Sigmoid colon (tissue), 7 donors: ENCODE measurements around the gene SRP9. TPM values are rescaled to one million over a fixed set of nuclear protein-coding genes. Genes with fewer than 3 reads are reported as not detected.

Experiments used
- DNase-seq: peaks from one replicate; pipeline ENCODE4 v3.0.0-alpha.2; 2019
- H3K27ac ChIP-seq, 4 donors: fragments of 200-600 bp; sonication (generic); one replicate each; pipeline ENCODE4 v1.5.1; 2016 to 2019; ENCODE audit warnings: mild to moderate bottlenecking in 1 of 4
- H3K27me3 ChIP-seq, 3 donors: fragments of 200-600 bp; sonication (generic); one replicate each; pipeline ENCODE4 v1.5.1; 2019; ENCODE audit warnings: mild to moderate bottlenecking in 1 of 3
- H3K36me3 ChIP-seq, 4 donors: fragments of 200-600 bp; sonication (generic); one replicate each; pipeline ENCODE4 v1.5.1; 2016 to 2019
- H3K4me1 ChIP-seq, 4 donors: fragments of 200-600 bp; sonication (generic); one replicate each; pipeline ENCODE4 v1.5.1; 2017 to 2019
- H3K4me3 ChIP-seq, 4 donors: fragments of 200-600 bp; sonication (generic); one replicate each; pipeline ENCODE4 v1.5.1; 2017 to 2019; ENCODE audit warnings: mild to moderate bottlenecking in 2 of 4, moderate library complexity in 1 of 4
- H3K9me3 ChIP-seq, 4 donors: fragments of 200-600 bp in 3 of 4; sonication (generic) in 3 of 4; one replicate each; pipeline versions ENCODE4 v1.5.1 to v1.6.1; 2013 to 2019
- CTCF ChIP-seq, 4 experiments: fragments of 450-650 bp in 3 of 4; fragments of 200-600 bp in 1 of 4; IDR thresholded peaks; one replicate each; pipeline ENCODE4 v1.5.1; 2016 to 2019; ENCODE audit warnings: antibody characterized with exemption in 4 of 4, mild to moderate bottlenecking in 3 of 4, moderate library complexity in 2 of 4
- EP300 ChIP-seq, 4 donors: sonication (generic); formaldehyde crosslinking; IDR thresholded peaks; one replicate each; pipeline ENCODE4 v1.6.1; 2017; ENCODE audit warnings: antibody characterized with exemption in 4 of 4
- POLR2A ChIP-seq, 2 donors: fragments of 450-650 bp; IDR thresholded peaks; one replicate each; pipeline ENCODE4 v1.6.1; 2016; ENCODE audit warnings: antibody characterized with exemption in 2 of 2, mild to moderate bottlenecking in 2 of 2, moderate library complexity in 2 of 2
- POLR2AphosphoS5 ChIP-seq, 4 donors: sonication (generic); formaldehyde crosslinking; IDR thresholded peaks; one replicate each; pipeline ENCODE4 v1.6.1; 2017; ENCODE audit warnings: antibody characterized with exemption in 4 of 4
- WGBS, 2 donors: extraction: QIAGEN DNeasy Blood & Tissue Kit; methylation state at CpG; one replicate each; pipeline ENCODE4 v1.1.7; 2013; 5-methylcytosine and 5-hydroxymethylcytosine counted together
- intact Hi-C: fragments of 100-400 bp; cut with DNase I; formaldehyde crosslinking; loops from one replicate; pipeline ENCODE4 v1.15.1; 2023
- polyA plus RNA-seq, 3 donors: library from polyadenylated mRNA; stranded (reverse); fragments of 200-250 nt; gene quantifications; one replicate each; pipeline ENCODE4 v1.2.3, GENCODE V29; 2013
- total RNA-seq, 4 donors: library from RNA; depleted of rRNA; stranded (reverse); fragments of >200 nt; gene quantifications; one replicate each; pipeline ENCODE4 v1.1.0, GENCODE V29; 2016
- donor health status: healthy with polysubstance abuse.
- donor health status: Bipolar disorder and iron deficiency.
- donor health status: healthy.

Gene SRP9
- total and polyA plus RNA-seq, 7 donors, result 148 to 513 (median 264) TPM

GRCh38 chr1:225747566-225747965 is 30.1 kb upstream of the SRP9 start:
- H3K36me3 ChIP-seq, result no peaks in the 10 kb centered on the region
- intact Hi-C loops, result loop anchor here (2.0 kb wide), 1 partner anchor 85 kb away; no protein-coding TSS in a partner anchor
- H3K27me3 ChIP-seq, result no peaks in the 10 kb centered on the region
- peaks cover 0 to 42% (median 32%) of the 10 kb centered on the region in 4 donors for H3K4me1 ChIP-seq
- H3K9me3 ChIP-seq, result no peaks in the 10 kb centered on the region
- 90 to 92% methylated on average over 7 of the region's 7 CpGs for WGBS, 2 donors
- DNase-seq, result no peak
- no peak for TF ChIP-seq POLR2A (IDR thresholded peaks at IDR 0.05)
- TF ChIP-seq CTCF (IDR thresholded peaks at IDR 0.05), result no peak
- TF ChIP-seq EP300 (IDR thresholded peaks at IDR 0.05), result no peak
- H3K27ac ChIP-seq, result peak overlapping the region; percentile 86 to 90 (median 88)
- H3K4me3 ChIP-seq, result no peak overlapping the region

GRCh38 chr1:225748529-225748928 is 29.1 kb upstream of the SRP9 start:
- H3K27me3 ChIP-seq, result no peaks in the 10 kb centered on the region
- H3K9me3 ChIP-seq, result no peaks in the 10 kb centered on the region
- no peak overlapping the region for H3K4me3 ChIP-seq
- DNase-seq, result no peak
- TF ChIP-seq EP300 (IDR thresholded peaks at IDR 0.05) (no peak), POLR2AphosphoS5 (IDR thresholded peaks at IDR 0.05) (no peak), CTCF (IDR thresholded peaks at IDR 0.05) (no peak), POLR2A (IDR thresholded peaks at IDR 0.05) (no peak)
- intact Hi-C loops, result no loop called here
- H3K4me1 ChIP-seq, result peaks cover 0 to 42% (median 32%) of the 10 kb centered on the region in 4 donors
- WGBS, 2 donors, result 89 to 92% methylated on average over 10 of the region's 10 CpGs
- H3K36me3 ChIP-seq, result no peaks in the 10 kb centered on the region
- peak overlapping the region in 2 of 4 donors; percentile 86 to 89 for H3K27ac ChIP-seq

GRCh38 chr1:225749706-225750105 is 27.9 kb upstream of the SRP9 start:
- H3K36me3 ChIP-seq, result no peaks in the 10 kb centered on the region
- 94 to 95% methylated on average over 3 of the region's 3 CpGs for WGBS, 2 donors
- no peak overlapping the region for H3K27ac ChIP-seq
- peaks cover 0 to 40% (median 30%) of the 10 kb centered on the region in 4 donors for H3K4me1 ChIP-seq
- TF ChIP-seq EP300 (IDR thresholded peaks at IDR 0.05), result no peak
- H3K4me3 ChIP-seq, result no peak overlapping the region
- DNase-seq, result no peak
- no peaks in the 10 kb centered on the region for H3K9me3 ChIP-seq
- intact Hi-C loops, result no loop called here
- H3K27me3 ChIP-seq, result no peaks in the 10 kb centered on the region

- Histone ChIP-seq H3K4me1 (peaks cover 0 to 38% (median 26%) of the 10 kb centered on the region in 4 donors), H3K9me3 (no peaks in the 10 kb centered on the region), H3K27me3 (no peaks in the 10 kb centered on the region), H3K36me3 (no peaks in the 10 kb centered on the region), H3K27ac (no peak overlapping the region), H3K4me3 (no peak overlapping the region)
- TF ChIP-seq POLR2AphosphoS5 (IDR thresholded peaks at IDR 0.05), result no peak
- no peak for TF ChIP-seq CTCF (IDR thresholded peaks at IDR 0.05)
- TF ChIP-seq POLR2A (IDR thresholded peaks at IDR 0.05), result no peak
- TF ChIP-seq EP300 (IDR thresholded peaks at IDR 0.05), result no peak
- intact Hi-C loops, result no loop called here
- no peak for DNase-seq
- WGBS, 2 donors, result 51 to 56% methylated on average over 4 of the region's 4 CpGs
Observed at GRCh38 chr1:225750420-225750819, 27.2 kb upstream of the SRP9 start.

GRCh38 chr1:225750875-225751824 is 26.5 kb upstream of the SRP9 start:
- intact Hi-C loops, result no loop called here
- TF ChIP-seq EP300 (IDR thresholded peaks at IDR 0.05) (no peak), CTCF (IDR thresholded peaks at IDR 0.05) (no peak), POLR2A (IDR thresholded peaks at IDR 0.05) (no peak), POLR2AphosphoS5 (IDR thresholded peaks at IDR 0.05) (no peak)
- H3K27me3 ChIP-seq, result no peaks in the 10 kb centered on the region
- H3K9me3 ChIP-seq, result no peaks in the 10 kb centered on the region
- H3K4me3 ChIP-seq, result no peak overlapping the region
- H3K4me1 ChIP-seq, result peaks cover 0 to 38% (median 23%) of the 10 kb centered on the region in 4 donors
- no peak overlapping the region for H3K27ac ChIP-seq
- WGBS, 2 donors, result 88 to 89% methylated on average over 11 of the region's 11 CpGs
- H3K36me3 ChIP-seq, result no peaks in the 10 kb centered on the region
- DNase-seq, result no peak
